NCI-H146 treated with DMSO at 0.1 percent for 48 hours (cell line): ENCODE data around the gene ANKRD63.

ENCODE experiments used
- DNase-seq: peaks from one replicate; lab custom pipeline; 2025; ENCODE audit not compliant: unreplicated experiment; lab: John Stamatoyannopoulos, UW

Gene ANKRD63

GRCh38 chr15:40258544-40258943 lies 24.3 kb downstream of the ANKRD63 start:
- DNase-seq: no peak

DNA sequence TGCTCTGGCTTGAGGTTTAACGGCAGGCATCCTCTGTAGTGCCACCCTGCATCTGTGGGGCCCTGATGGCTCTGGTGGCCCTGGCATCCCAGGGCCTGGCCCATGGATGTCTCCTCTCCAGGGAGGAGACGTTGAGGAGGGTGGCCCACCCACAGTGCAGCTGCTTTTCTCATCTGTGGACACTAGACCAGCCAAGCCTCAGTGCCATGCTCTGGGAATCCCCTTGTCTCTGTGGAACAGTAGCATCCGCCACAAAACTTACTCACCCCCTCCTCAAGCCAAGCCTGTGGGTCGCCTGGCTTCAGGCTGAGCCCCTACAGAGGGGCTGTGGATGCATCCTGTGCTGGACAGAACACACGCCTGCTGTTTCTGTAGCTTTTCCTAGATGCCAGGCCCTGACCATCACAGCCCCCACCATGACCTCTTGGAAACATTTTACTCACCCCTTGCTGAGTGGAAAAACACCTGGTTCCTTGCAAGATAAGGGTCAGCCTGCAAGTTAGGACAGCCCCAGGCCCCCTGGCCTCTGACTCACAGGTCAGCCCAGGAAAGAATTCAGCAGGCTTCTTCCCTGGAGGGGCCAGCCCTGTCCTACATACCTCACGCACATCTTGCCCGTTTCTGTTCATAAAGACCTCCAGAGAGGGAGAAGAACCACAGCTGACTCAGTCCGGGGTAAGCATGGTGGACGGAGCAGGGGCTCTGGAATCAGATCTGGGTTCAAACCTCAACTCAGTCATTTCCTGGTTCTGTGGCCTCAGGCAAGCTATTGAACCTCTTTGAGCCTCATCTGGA lies 25.0 kb downstream of the ANKRD63 start:
- no peak for DNase-seq

- DNase-seq: no peak
These were observed 26.1 kb downstream of the ANKRD63 start for GRCh38 chr15:40256638-40257235.

GRCh38 chr15:40255033-40255432 lies 27.8 kb downstream of the ANKRD63 start:
- no peak for DNase-seq

GRCh38 chr15:40254452-40254851 lies 28.4 kb downstream of the ANKRD63 start:
- no peak for DNase-seq

DNA sequence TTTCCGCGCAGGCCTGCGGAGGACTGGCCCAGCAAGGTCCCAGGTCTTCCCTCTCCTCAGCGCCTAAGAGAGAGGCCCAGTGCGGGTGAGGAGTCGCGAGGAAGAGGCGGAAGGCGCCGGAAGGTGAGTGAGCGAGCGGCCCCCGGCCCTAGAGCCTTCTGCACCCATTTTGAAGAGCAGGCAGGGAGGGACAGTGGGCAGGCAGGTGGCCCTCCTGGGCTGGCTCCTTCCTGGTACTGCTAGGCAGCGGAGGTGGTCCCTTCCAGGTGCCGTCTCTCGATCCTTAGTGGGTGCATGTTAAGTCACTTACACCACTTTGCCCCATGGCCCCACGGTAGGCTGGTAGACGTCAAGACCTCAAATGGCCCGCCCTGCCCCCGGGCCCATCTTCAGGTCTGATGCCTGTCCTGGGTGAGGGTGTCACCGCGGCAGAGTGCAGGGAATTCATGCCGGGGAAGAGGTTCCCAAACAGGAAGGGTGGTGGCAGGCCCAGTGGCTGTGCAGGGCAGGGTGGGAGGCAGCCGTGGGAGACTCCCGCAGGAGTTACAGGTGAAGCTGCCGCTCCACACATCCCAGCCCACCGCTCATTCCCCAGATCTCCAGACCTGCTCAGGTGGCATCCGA lies 29.6 kb downstream of the ANKRD63 start:
- no peak for DNase-seq

DNA sequence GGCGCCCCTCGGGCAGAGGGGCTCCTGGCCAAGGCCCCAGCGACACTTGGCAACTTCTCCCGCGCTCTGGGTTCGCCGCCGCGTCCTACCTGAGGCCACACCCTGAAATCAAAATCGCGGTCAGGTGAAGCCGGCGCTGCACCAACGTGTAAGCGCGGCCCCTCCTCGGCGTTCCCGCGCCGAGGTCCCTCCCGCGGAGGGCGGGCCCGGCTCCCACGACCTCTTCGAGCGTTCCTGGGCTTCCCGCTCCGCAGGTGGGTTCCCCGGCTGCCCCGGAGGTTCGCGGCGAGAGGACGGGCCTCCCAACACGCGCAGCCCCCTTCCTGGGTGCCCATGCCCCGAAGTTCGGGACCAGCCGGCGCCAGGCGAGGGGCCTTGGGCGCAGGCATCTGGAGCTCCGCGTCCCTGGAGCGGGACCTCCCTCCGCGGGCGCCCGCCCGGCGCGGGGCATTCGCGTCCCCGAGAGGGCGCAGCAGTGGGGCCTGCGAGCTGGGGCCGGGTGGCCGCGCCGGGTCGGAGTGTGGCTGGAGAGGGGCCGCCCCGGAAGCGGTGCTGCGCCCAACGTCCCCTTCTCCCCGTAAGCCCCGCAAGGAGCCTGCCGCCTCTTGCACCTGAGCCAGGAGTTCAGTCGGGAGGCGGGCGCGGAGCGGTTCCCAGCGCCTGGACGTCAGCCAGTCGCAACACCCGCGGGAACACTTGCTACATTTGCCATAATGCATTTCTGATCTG lies 30.3 kb downstream of the ANKRD63 start:
- peak; percentile 8 for DNase-seq

DNA sequence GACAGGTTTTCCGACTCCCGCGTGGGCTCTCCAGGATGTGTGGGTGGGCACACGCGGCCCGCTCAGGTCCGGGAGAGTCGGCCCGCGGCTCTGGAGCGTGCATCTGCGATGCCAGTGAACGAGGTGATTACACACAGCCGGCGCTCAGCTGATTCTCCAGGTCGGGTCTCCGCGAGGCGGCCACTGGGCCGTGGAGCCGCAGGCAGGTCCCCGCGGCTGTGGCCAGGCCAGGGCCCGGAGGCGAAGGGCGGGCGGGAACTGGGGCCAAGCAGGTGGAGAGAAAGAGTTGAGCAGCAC lies 30.8 kb downstream of the ANKRD63 start:
- DNase-seq: no peak

DNA sequence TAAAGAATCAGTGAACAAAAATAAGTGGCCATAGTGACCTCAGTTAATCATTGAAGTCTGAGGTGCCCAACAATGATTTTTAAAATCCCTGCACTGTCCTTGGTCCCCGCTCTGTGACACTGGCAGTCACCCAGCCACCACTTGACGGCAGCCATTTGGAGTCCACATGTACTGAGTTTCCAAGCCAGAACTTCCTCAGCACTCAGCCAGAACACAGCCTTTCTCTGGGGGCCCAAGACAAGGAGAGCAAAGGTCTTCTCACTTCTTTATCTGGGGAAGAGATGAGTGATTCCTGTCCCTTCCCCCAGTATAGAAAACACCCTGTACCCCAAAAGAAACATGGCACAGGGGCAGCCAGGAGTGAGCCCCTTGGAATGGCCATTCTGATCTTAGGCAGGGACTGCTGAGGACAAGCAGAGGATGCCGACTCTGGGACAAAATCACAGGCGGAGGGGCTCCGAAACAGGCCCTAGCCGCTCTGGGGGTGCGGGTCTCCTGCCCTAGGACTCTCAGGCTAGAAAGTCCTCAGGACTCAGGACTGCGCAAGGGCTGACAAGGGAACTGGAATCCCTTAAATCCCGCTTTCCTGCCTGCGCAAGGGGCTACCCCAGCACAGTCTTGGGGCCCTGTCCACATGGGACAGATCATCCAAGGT lies 31.3 kb downstream of the ANKRD63 start:
- DNase-seq: no peak

- no peak for DNase-seq
These were observed 31.9 kb downstream of the ANKRD63 start for GRCh38 chr15:40250771-40251483.

- DNase-seq: no peak
These were observed 32.6 kb downstream of the ANKRD63 start for GRCh38 chr15:40250304-40250656.

DNA sequence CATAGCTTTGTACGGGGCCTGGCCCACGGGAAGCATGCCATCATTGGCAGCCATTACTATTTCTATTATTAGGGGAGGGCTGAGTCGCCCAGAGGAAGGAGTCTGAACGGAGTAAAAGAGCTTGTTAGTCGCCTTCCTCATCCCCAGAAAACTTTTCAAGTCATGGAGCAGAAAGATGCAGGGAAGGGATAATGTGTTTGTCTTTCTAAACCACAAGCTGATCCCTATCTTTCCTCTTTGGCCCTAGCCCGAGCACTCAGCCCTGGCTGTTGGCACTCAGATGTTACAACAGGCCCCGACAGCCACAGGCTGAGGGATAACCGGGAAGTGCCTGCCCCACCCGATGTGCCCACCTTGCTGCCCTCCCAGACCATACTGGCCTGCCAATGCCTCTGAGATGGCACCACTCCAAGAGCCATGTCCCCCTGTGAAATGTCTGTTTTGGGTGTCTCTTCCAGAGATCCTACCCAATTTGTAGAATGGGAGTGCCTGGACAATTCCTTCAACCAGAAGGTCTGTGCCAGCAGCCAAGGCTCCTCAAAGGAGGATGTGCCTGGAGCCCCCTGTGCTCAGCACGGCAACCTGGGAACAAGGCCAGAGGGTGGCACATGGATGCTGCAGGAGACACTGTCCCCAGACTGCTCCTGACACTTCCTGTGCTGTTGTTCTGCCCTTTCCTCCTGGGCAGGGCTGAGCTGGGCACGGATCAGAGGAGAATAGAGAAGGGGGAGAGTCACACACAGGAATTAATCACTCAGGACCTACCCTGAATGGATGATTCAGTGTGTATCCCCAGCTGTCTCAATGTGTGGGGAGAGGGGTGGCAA lies 33.2 kb downstream of the ANKRD63 start:
- no peak for DNase-seq

GRCh38 chr15:40248006-40248783 lies 34.7 kb downstream of the ANKRD63 start:
- no peak for DNase-seq

GRCh38 chr15:40247406-40247971 lies 35.4 kb downstream of the ANKRD63 start:
- no peak for DNase-seq

- no peak for DNase-seq
These were observed 36.2 kb downstream of the ANKRD63 start for GRCh38 chr15:40246496-40247280.

DNA sequence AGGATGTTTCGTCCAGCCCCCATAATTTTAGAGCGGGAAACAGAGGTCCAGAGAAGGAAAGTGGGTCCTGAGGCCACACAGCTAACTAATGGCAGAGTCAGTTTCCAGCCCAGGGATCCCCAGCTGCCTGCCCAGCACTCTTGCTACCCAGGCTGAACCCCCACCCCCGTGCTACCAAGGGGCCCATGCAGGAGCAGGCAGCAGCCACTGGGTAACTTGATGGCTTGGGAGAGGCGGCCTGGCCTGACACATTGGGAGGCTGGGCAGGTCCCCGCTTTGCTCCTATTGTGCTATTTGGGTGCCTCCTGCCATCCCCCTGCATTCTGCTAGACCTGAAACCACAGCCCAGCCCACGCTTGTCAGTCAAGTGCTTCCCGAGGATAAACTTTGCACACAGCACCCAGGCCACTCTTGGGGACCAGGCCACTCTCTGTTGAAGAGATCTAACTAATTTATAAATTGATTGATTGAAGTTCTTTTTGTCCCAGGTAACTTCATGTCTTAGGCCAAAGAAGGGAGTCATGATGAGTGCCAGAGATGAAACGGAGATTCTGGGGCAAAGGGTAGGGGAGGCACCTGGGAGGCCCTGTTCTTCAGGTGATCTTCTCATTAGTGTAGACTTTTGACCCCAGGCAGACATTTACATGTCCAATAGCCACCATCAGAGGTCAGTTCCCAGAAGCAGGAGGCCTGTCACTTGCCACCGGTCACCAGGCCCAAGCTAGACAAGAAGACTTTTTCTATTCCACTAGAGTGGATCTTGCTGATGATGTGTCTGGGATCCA lies 37.0 kb downstream of the ANKRD63 start:
- DNase-seq: no peak

GRCh38 chr15:40244961-40245523 lies 37.8 kb downstream of the ANKRD63 start:
- DNase-seq: no peak
